ENCODE data around the gene AOPEP. TPM values are rescaled to one million over a fixed set of nuclear protein-coding genes. Genes with fewer than 3 reads are reported as not detected.

Gene AOPEP
- total and polyA plus RNA-seq, 2 of the 13 experiments (the other 11 are each of a cell fraction or from before 2014, with no cell fraction given) = 22.2 to 41.6 TPM

GRCh38 chr9:94827584-94828304, 101.2 kb downstream of the AOPEP start (continued):
- TF ChIP-seq ZBTB33 (CRISPR knock-in tag; IDR thresholded peaks at IDR 0.05) (no peak), TP53 (CRISPR knock-in tag; conservative IDR thresholded peaks at IDR 0.05) (no peak), TEF (CRISPR knock-in tag; IDR thresholded peaks at IDR 0.05) (no peak), E2F1 (CRISPR knock-in tag; IDR thresholded peaks at IDR 0.05) (0 out of 2 replicates have a peak, but pooled peaks have one; percentile 19), ZNF614 (CRISPR knock-in tag; IDR thresholded peaks at IDR 0.05; ENCODE audit: borderline replicate concordance) (peak; percentile 80), SOX5 (CRISPR knock-in tag; IDR thresholded peaks at IDR 0.05; ENCODE audit: borderline replicate concordance) (peak; percentile 80; the same call in 1 of the 2 replicates), SOX13 (IDR thresholded peaks at IDR 0.05) (peak; percentile 78), SOX13 (CRISPR knock-in tag; conservative IDR thresholded peaks at IDR 0.05 in 1 of 2, IDR thresholded peaks at IDR 0.05 in 1 of 2) (peak in 1 of 2 experiments; percentile 87; a peak in 2 of 4 replicates), MAX (IDR thresholded peaks at IDR 0.05) (peak; percentile 59), HDAC2 (CRISPR knock-in tag; IDR thresholded peaks at IDR 0.05) (peak; percentile 84), HOXA3 (CRISPR knock-in tag; IDR thresholded peaks at IDR 0.05) (peak; percentile 32; the same call in 1 of the 2 replicates), AHDC1 (CRISPR knock-in tag; IDR thresholded peaks at IDR 0.05; ENCODE audit: borderline replicate concordance) (peak; percentile 96), ZSCAN31 (CRISPR knock-in tag; IDR thresholded peaks at IDR 0.05; ENCODE audit: low read depth) (peak; percentile 32; the same call in 1 of the 2 replicates), ZNF414 (CRISPR knock-in tag; IDR thresholded peaks at IDR 0.05) (no peak)
